GM19238 (cell line): ENCODE data around the gene PHOSPHO2.
"Not testable (repeated sequence)": the region's sequence is repeated elsewhere in the genome, so short reads cannot be mapped to it uniquely, and the experiment has no call there.

Experiments used
- DNase-seq: peaks from one replicate; pipeline ENCODE4 v3.0.0; 2011; ENCODE audit warnings: low spot score; ENCODE audit not compliant: insufficient read length

PHOSPHO2 gene

DNA sequence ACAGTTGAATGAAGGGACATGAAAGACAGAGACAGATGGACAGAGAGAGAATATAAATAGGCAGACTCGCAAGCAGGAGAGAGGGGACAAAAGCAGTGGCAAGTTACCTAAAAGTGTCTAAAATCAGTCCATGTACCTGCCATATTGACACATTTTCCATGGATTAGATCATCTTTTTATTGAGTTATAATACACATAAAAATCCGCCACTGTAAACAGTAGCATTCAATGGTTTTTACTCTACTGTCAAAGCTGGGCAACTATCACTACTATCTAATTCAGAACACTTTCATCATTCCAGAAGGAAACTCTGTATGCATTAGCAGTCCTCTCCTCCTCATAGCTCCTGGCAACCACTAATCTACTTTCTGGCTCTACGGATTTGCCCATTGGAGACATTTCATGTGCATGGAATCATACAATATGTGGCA, 10.1 kb upstream of the PHOSPHO2 start:
- no peak for DNase-seq

DNA sequence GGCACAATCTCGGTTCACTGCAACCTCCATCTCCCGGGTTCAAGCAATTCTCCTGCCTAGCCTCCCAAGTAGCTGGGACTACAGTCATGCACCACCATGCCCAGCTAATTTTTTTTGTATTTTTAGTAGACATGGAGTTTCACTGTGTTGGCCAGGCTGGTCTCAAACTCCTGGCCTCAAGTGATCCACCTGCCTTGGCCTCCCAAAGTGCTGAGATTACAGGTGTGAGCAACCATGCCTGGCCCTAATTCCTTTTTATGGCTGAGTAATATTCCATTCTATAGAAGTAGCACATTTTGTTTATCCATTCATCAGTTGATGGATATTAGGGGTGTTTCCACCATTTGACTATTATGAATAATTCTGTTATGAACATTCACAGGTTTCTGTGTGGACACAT, 9.6 kb upstream of the PHOSPHO2 start:
- not testable (repeated sequence) for DNase-seq

DNA sequence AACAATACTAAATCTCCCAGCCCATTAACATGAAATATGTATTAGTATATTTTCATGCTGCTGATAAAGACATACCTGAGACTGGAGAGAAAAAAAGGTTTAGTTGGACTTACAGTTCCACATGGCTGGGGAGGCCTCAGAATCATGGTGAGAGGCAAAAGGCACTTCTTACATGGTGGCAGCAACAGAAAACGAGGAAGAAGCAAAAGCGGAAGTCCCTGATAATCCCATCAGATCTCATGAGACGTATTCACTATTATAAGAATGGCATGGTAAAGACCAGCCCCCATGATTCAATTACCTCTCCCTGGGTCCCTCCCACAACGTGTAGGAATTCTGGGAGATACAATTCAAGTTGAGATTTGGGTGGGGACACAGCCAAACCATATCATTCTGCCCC, 7.4 kb upstream of the PHOSPHO2 start:
- not testable (repeated sequence) for DNase-seq

DNA sequence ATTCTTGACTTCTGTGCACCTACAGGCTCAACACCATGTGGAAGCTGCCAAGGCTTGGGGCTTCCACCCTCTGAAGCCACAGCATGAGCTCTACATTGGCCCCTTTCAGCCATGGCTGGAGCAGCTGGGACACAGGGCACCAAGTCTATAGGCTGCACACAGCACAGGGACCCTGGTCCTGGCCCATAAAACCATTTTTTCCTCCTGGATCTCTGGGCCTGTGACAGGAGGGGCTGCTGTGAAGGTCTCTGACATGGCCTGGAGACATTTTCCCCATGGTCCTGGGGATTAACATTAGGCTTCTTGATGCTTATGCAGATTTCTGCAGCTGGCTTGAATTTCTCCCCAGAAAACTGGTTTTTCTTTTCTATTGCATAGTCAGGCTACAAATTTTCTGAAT, 6.3 kb upstream of the PHOSPHO2 start:
- DNase-seq, result not testable (repeated sequence)

DNA sequence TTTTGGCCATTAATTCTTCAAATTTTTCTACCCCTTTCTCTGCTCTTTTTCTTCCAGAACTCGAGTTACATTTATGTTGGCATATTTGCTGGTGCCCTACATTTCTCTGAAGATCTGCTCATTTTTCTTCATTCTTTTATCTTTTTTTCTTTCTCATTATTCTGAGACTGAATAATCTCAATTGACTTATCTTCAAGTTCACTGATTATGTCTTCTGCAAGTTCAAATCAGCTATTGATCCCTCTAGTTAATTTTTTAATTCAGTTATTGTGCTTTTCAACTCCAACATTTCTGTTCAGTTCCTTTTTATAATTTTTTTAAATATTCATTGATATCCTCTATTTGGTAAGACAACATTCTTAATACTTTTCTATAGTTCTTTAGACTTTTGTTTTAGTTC, 3.3 kb upstream of the PHOSPHO2 start:
- DNase-seq, result no peak

DNA sequence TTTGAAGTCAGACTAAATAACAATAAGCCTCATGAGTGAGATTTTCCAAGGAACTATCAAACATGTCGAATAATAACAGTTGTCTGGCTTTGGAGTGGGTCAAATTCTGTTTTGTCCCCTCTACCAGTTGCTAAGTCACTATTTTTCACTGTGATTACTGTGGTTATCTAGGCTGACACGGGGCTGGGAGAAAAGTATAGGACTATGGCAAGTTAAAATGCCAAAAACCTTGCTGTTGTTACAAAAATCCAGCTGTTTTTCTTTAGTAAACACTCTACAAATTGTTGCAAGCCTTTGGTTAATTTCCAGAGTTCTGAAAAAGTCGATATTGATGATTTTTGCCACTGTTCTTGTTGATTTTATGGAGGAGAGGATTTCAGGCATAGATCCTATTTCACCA, 1.6 kb upstream of the PHOSPHO2 start:
- no peak for DNase-seq

DNA sequence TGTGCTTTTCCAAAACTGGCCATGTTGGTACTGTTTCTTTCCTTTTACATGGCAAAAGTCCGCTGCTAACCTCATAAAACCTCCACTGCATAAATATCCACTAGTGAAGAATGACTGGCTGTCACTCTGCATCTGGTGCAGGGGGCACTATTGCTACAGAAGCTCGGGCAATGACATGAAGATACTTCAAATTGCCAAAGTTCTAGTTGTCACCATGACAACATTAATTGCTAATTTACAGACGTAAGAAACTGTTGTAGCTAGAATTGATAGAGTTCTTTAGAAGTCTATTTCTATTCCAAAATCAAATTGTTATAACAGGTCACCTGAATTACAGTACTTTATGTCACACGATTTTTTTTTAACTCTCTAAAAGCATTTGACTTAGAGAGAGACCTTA, 909 bp upstream of the PHOSPHO2 start:
- DNase-seq, result no peak

DNA sequence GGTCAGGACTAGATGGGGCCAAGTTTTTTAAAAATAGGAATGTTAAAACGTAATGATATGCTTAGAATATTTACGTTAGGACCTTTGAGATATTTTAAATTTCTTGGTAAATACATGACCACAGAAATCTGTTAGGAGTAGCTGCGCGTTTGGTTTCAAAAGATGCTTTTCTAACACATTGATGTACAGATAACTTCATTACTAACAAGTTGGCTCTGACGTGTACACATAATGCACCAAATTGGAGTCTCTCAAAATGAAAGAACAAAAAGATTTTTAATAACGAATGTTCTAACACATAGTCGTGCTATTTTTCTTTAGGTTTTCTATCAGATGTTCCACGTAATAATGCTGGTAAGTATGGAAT, 608 bp downstream of the PHOSPHO2 start:
- no peak for DNase-seq

DNA sequence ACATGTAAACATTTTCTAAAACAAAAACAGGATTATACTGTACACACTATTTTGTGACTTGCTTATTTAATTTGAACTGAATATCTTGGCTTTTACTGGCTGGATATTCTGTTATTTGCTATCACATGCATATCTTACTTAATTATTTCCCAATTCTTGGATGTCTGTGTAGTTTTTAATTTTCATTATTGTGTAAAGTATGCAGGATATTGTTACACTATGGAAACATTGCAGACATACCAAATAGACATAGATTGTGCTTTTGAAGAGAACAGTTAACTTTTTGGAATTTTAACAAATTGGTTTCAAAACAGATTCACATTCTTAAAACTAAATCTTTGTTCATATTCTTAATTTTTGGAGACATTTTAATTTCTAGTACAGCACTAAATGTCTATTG, 2.1 kb downstream of the PHOSPHO2 start:
- no peak for DNase-seq

DNA sequence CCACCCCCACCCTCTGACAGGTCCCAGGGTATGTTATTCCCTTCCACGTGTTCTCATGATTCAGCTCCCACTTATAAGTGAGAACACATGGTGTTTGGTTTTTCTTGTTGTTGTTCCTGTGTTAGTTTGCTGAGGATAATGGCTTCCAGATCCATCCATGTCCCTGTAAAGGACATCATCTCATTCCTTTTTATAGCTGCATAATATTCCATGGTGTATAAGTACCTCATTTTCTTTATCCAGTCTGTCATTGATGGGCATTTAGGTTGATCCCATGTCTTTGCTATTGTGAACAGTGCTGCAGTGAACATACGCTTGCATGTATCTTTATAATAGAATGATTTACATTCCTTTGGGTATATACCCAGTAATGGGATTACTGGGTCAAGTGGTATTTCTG, 4.9 kb downstream of the PHOSPHO2 start:
- DNase-seq, result not testable (repeated sequence)

DNA sequence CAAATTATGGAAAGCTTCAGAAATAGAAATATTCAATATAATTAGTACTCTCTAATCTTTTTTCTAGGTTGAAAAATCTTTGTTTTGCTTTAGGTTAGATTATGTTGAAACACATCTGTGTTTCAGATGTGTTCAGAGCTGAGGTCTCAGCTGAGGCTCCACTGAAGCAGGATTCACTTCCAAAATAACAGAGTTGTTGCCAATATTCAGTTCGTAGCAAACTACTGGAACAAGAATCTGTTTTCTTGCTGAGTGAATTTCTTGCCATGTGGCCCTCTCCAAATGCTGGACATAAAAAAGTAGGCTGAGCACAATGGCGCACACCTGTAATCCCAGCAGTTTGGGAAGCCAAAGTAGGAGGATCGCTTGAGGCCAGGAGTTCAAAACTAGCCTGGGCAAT, 8.7 kb downstream of the PHOSPHO2 start:
- no peak for DNase-seq

DNA sequence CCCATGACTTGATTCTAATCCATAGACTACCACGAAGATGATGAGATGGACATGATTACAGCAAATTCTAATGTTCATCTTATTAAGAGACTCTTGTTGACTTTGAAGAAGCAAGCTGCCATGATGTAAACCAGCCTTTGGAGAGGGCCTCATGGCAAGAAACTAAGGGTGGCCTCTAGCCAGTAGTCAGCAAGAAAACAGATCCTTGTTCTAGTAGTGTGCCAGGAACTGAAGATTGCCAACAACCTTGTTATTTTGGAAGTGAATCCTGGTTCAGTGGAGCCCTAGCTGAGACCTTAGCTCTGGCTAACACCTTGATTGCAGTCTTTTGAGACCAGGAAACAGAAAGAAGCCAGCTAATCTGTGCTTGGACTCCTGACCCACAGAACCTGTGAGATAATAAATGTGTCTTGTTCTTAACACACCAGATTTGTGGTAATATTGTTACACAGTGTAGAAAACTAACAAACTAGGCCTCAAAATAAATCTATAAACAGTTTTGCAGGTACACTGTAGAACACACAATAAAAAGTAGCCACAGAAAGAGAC, 10.0 kb downstream of the PHOSPHO2 start:
- no peak for DNase-seq

DNA sequence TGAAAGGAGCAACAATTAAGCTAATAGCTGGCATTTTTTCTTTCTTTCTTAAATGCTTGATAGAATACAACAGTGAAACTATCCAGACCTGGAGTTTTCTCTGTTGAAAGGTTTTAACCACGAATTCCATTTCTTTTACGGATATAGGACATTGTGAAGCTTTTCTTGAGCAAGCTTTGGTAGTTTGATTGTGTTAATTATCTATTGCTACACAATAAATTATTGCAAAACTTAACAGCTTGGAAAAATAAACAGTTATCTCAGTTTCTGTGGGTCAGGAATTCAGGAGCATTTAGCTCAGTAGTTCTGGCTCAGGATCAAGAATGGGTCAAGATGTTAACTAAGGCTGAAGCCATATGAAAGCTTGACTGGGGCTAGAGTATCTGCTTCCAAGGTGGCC, 11.7 kb downstream of the PHOSPHO2 start:
- no peak for DNase-seq

DNA sequence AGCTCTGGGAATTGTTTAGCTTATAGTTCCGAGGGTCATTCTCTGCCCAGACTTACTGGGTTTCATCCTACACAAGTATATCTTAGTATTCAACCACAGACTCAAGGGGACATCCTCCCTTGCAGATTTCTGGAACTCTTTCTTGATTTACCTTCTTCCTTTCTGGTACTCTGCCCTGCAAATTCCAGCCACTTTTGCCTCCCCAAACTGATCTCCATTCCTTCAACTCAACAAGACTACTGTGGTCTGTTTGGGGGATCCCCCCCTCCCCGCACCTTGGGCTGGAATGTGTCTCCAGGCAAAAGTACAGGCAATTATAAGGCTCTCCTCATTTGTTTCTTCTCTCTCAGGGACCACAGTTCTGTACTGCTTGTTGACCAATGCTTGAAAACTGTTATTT, 13.4 kb downstream of the PHOSPHO2 start:
- no peak for DNase-seq

DNA sequence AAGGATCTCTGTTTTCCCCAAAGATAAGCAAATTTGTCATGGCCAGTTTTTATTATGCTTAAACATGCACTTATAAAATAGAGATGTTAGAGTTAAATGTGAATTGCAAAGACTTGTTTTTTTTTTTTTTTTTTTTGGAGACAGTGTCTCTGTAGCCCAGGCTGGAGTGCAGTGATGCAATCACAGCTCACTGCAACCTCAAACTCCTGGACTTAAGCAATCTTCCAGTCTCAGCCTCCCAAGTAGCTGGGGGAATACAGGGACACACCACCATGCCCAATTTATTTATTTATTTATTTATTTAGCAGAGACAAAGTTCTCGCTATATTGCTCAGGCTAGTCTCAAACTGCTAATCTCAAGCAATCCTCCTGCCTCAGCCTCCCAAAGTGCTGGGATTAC, 15.1 kb downstream of the PHOSPHO2 start:
- DNase-seq, result no peak

DNA sequence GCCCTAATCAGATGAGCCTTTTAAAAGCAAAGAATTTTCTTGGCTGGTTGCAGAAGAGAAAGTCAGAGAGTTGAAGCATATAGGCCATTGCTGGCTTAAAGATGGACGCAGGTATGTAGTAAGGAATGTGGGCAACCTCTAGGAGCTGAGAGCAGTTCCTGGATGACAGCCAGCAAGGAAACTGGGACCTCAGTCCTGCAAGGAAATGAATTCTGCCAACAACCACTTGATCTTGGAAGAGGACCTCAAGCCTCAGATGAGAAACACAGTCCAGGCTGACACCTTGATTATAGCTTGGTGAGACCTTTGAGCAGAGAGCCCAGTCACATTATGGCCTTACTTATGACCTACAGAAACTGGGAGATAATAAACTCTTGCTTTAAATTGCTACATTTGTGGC, 15.7 kb downstream of the PHOSPHO2 start:
- DNase-seq, result no peak

DNA sequence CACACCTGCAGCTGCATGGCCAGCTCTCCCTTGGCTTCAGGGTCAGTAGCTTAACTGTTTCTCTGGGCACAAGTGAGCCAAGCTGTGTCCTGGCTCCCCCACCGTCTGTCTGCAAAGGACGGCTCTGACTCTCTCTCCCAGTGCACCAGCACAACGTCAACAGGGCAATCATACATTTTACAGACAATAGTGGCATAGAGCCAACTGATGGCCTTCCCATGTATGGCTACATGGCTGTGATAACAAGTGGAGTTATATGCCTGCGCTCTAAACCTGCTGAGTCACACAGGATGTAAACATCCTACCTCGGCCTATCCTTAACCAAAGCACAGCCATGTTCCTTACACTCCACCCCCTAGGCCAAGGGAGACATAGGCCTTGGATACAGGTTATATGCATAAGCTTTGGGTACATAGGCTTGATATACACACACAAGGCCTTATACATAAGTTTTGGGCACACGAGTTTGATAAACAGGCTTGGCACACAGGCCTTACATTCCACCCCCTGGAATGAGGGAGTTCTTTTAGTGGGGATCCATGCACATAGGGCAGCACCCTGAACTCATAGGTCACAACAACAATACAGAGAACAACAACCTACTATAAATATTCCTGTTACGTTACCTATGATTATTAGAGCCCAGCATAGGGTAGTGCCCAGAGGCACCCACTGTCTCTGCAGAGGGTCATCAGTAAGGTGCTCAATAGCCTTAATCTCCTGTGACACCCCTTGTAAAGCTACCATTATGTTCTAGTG, 17.7 kb downstream of the PHOSPHO2 start:
- DNase-seq, result no peak

DNA sequence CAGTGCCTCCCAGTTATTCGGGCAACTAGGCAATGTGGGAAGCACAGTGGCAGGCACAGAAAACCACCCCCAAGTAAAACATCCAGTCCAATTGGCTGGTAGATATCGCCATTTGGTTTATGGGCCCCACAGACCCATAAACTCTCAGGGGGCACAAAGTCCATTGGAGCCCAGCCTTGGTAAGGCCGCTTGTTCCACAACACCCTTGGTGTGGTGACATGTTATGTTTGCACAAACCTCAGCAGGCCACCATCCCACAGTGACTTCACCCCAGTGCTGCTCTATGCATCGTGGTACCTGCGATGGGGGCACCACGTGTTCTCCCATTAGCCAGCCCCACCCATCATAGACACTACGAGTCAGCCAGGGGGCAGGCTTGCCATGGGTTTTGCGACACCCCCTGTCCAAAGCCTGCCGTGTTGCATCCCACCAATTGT, 18.5 kb downstream of the PHOSPHO2 start:
- DNase-seq, result no peak

DNA sequence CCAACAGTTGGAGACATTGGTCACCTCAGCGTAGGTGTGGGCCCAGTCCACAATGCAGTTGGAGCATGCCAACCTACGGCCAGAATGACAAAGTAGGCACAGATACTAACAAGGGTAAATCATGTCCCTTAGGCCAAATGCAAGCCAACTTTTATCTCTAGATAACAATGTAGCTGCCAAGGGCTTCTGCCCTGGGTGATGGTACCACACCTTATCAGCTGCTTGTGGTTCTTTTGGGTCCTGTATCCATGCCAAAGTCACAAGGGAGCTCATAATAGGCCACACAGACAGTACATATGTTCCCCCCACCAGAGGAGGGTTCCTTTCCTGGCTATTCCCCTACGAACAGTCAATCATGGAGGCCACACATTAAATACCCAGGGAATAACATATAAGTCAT, 19.1 kb downstream of the PHOSPHO2 start:
- DNase-seq, result no peak

DNA sequence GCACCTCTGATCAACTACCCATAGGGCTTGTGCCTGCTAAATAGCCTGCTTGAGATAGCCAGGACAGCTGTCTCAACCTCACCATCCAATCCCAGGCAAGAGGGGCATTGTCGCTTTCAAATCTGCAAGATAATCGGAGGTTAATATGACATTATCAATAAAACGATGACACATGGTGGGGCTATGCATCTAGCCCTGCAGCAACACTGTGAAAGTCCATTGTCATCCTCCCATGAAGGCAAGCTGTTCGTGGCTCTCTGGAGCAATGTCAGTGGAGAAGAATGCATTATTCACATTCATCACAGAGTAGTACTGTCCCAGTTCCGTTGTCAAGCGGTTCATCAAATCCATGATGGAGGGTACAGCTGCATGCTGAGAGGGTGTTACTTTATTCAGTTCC, 20.4 kb downstream of the PHOSPHO2 start:
- no peak for DNase-seq

DNA sequence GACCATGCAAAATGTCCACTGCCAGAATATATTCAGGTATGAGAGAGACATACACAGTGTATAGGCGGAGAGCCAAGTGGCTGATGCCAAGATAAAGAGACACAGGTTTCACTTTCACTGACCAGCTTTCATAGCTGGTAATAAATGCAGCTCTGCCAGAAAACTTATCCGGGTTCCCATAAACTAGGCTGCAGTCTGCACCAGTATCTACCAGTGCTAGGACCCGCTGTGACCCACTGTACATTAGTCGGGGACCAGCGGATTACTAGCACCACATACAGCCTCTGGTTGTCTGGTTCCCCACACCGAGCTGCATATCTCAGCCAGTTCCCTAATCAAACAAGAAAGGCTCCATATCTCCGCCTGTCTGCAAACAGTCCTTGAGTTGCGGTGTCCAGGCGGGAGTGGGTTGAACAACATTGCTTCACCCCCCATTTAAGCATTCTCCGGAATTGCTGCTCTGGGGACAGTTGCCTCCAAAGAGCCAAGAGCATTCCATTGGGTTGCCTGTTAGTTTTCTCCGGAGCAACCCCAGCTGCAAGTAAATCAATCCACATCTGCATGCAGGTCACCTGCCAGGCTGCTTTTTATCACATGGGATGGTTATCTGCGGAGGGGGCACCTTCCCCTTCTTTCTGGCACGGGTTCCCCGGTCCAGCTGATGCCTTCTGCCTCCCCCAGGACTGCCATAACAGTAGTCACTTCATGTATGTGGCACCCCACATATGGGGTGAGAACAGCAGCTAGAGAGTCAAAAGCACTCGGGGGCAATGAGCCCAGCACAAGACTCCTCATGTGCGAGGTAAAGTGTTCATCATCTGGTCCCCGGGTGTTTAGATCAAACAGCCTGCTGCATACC, 21.3 kb downstream of the PHOSPHO2 start:
- no peak for DNase-seq

DNA sequence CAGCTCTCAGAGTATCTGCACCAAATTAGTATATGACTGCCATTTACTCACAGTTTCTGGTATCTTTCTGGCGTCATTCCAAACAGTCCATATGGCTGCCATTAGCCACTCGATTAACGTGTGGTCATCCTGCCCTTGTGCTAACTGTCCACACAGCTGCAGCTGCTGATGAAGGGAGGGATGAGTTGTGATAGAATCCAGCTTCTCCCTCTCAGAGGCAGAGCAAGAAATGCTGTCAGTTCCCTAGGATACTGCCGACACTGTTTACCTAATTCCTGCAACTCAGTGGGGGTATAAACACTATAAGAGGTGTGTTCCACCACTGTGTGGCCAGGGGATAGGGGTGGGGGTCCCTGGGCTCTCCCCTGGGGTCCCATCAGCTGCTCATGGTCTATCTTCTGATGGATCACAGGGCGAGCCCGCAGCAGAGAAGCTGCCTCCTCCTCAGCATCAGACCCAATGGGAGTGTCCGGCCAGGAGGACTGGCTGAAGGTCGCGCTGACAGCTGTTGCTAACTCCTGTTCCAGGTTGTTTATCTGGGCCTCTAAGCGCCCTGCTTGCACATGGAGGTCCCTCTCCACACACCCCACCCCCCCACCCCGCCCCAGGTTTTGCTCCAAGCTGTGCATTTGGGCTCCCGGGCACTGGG, 22.1 kb downstream of the PHOSPHO2 start:
- no peak for DNase-seq
